Stimulated activated CD4-positive, alpha-beta T cell treated with anti-CD3 and anti-CD28 coated beads, Interleukin-1b, Interleukin-23, amount 100 ng/mL, for 48 hours (primary cell): ENCODE measurements around the gene ARHGAP11A.
"Not testable (repeated sequence)": the region's sequence is repeated elsewhere in the genome, so short reads cannot be mapped to it uniquely, and the experiment has no call there.

Source experiments
- DNase-seq: peaks from one replicate; pipeline ENCODE4 v3.0.0-alpha.2; 2020

Gene ARHGAP11A

GRCh38 chr15:32615051-32615870 lies at the start of gene ARHGAP11A:
TSS of gene ARHGAP11A (plus strand) at chr15:32615504. CDS start at chr15:32616212, 708 bp downstream.
- peak; percentile 89 for DNase-seq

- DNase-seq: not testable (repeated sequence)
These were observed 46.3 kb upstream of the ARHGAP11A start for GRCh38 chr15:32568988-32569387.

- DNase-seq: not testable (repeated sequence)
These were observed 36.8 kb upstream of the ARHGAP11A start for GRCh38 chr15:32578482-32578881.

GRCh38 chr15:32585844-32586243 lies 29.5 kb upstream of the ARHGAP11A start:
- not testable (repeated sequence) for DNase-seq

GRCh38 chr15:32593151-32593550 lies 22.2 kb upstream of the ARHGAP11A start, which contains the start of gene GOLGA8N:
TSS of gene GOLGA8N (plus strand) at chr15:32593456.
- DNase-seq: not testable (repeated sequence)

GRCh38 chr15:32609518-32609917 lies 5.8 kb upstream of the ARHGAP11A start:
- DNase-seq: not testable (repeated sequence)

- DNase-seq: not testable (repeated sequence)
These were observed 4.6 kb upstream of the ARHGAP11A start for GRCh38 chr15:32610719-32611118.

GRCh38 chr15:32614712-32615050 lies 623 bp upstream of the ARHGAP11A start:
- DNase-seq: not testable (repeated sequence)

GRCh38 chr15:32615871-32616426 lies 645 bp downstream of the ARHGAP11A start:
- DNase-seq: peak; percentile 12

GRCh38 chr15:32636410-32636809 lies 21.1 kb downstream of the ARHGAP11A start:
- no peak for DNase-seq

GRCh38 chr15:32636908-32637567 lies 21.7 kb downstream of the ARHGAP11A start:
- no peak for DNase-seq

- DNase-seq: no peak
These were observed 22.4 kb downstream of the ARHGAP11A start for GRCh38 chr15:32637704-32638103.

GRCh38 chr15:32641517-32642059 lies 26.3 kb downstream of the ARHGAP11A start, which contains the start of gene SCG5:
TSS of gene SCG5 (plus strand) at chr15:32641710. CDS start at chr15:32643593, 1,883 bp downstream.
- no peak for DNase-seq

GRCh38 chr15:32642667-32643435 lies 27.5 kb downstream of the ARHGAP11A start:
- DNase-seq: no peak

- no peak for DNase-seq
These were observed 28.7 kb downstream of the ARHGAP11A start for GRCh38 chr15:32643907-32644445.

GRCh38 chr15:32646291-32646690 lies 31.0 kb downstream of the ARHGAP11A start:
- DNase-seq: no peak

GRCh38 chr15:32649342-32649741 lies 34.0 kb downstream of the ARHGAP11A start:
- no peak for DNase-seq

- DNase-seq: peak; percentile 39
These were observed 36.0 kb downstream of the ARHGAP11A start for GRCh38 chr15:32651229-32651837.

GRCh38 chr15:32652178-32652577 lies 36.9 kb downstream of the ARHGAP11A start:
- DNase-seq: no peak

- no peak for DNase-seq
These were observed 40.8 kb downstream of the ARHGAP11A start for GRCh38 chr15:32656091-32656490.

- no peak for DNase-seq
These were observed 41.2 kb downstream of the ARHGAP11A start for GRCh38 chr15:32656496-32656895.
